GM12875 (cell line): ENCODE results near the gene BLMH.
"Not testable (repeated sequence)": the region's sequence is repeated elsewhere in the genome, so short reads cannot be mapped to it uniquely, and the experiment has no call there.

Experiments used
- H3K4me3 ChIP-seq: one replicate; pipeline ENCODE4 v1.5.1; 2011; ENCODE audit warnings: low read depth, low read length, control low read depth
- CTCF ChIP-seq: IDR thresholded peaks from 2 replicates; pipeline ENCODE4 v1.5.1; 2011; ENCODE audit warnings: low read depth, mild to moderate bottlenecking, control low read depth, inconsistent platforms, low read length, moderate library complexity, borderline replicate concordance; ENCODE audit not compliant: insufficient read depth

The BLMH gene

GRCh38 chr17:30210901-30211300, 80.8 kb downstream of the BLMH start:
- no peak for TF ChIP-seq CTCF
- no peak overlapping the region for H3K4me3 ChIP-seq

- no peak overlapping the region for H3K4me3 ChIP-seq
- no peak for TF ChIP-seq CTCF
Observed at GRCh38 chr17:30210366-30210765, 81.4 kb downstream of the BLMH start.

GRCh38 chr17:30209930-30210329, 81.8 kb downstream of the BLMH start:
- TF ChIP-seq CTCF: no peak
- H3K4me3 ChIP-seq: no peak overlapping the region

GRCh38 chr17:30208214-30208613, 83.5 kb downstream of the BLMH start:
- H3K4me3 ChIP-seq: no peak overlapping the region
- TF ChIP-seq CTCF: no peak

GRCh38 chr17:30207655-30208054, 84.1 kb downstream of the BLMH start:
- TF ChIP-seq CTCF: no peak
- no peak overlapping the region for H3K4me3 ChIP-seq

GRCh38 chr17:30203471-30203981, 88.2 kb downstream of the BLMH start:
- TF ChIP-seq CTCF: peak; percentile 34; the same call in 1 of the 2 replicates
- no peak overlapping the region for H3K4me3 ChIP-seq

- not testable (repeated sequence) for H3K4me3 ChIP-seq
Observed at GRCh38 chr17:30200656-30201055, 91.1 kb downstream of the BLMH start.

GRCh38 chr17:30200106-30200505, 91.6 kb downstream of the BLMH start:
- H3K4me3 ChIP-seq: no peak overlapping the region
- no peak for TF ChIP-seq CTCF
